K562 (cell line): Measurements from ENCODE around the gene ZNF502. TPM values are rescaled to one million over a fixed set of nuclear protein-coding genes. Genes with fewer than 3 reads are reported as not detected.
A peak's percentile ranks its signal among the peaks of the same experiment; 100 is the strongest.

Experiments used
- ELF2 ChIP-seq: fragments of 250-450 bp; sonication (Bioruptor Pico); IDR thresholded peaks from 2 replicates; pipeline ENCODE4 v1.5.0; 2021; ENCODE audit warnings: mild to moderate bottlenecking
- HDAC6 ChIP-seq: IDR thresholded peaks from 2 replicates; pipeline ENCODE4 v1.6.1; 2012; ENCODE audit warnings: low read depth, mild to moderate bottlenecking, control low read depth, inconsistent platforms, low read length, moderate library complexity
- HNRNPLL ChIP-seq: fragments of 200-400 bp; formaldehyde crosslinking; IDR thresholded peaks from 2 replicates; pipeline ENCODE4 v1.6.1; 2017; ENCODE audit warnings: low read length, low read depth, mild to moderate bottlenecking; ENCODE audit not compliant: poor library complexity, severe bottlenecking
- MAZ ChIP-seq, 2 experiments: fragments of 450-650 bp in 1 of 2; sonication (generic) in 1 of 2; formaldehyde crosslinking; IDR thresholded peaks in 1 of 2; conservative IDR thresholded peaks in 1 of 2; 2 replicates each; pipeline versions ENCODE4 v1.4.0 to v1.5.0; 2020; ENCODE audit warnings: mild to moderate bottlenecking in 1 of 2, missing genetic modification reagents in 1 of 2
- PPARD ChIP-seq: fragments of 250-450 bp; sonication (Bioruptor Pico); IDR thresholded peaks from 2 replicates; pipeline ENCODE4 v1.8.0; 2022; ENCODE audit warnings: inconsistent platforms, mild to moderate bottlenecking, moderate library complexity
- RBM34 ChIP-seq: fragments of 200-400 bp; formaldehyde crosslinking; IDR thresholded peaks from 2 replicates; pipeline ENCODE4 v1.6.1; 2018; ENCODE audit warnings: low read length, borderline replicate concordance; ENCODE audit not compliant: insufficient read depth
- RFX1 ChIP-seq: fragments of 450-650 bp; IDR thresholded peaks from 2 replicates; pipeline ENCODE4 v1.6.1; 2016; ENCODE audit warnings: mild to moderate bottlenecking, moderate library complexity
- SP2 ChIP-seq: IDR thresholded peaks from 2 replicates; pipeline ENCODE4 v1.6.1; 2011; ENCODE audit warnings: mild to moderate bottlenecking, low read depth, low read length, moderate library complexity; ENCODE audit not compliant: poor library complexity, severe bottlenecking; ENCODE audit errors: extremely low read depth
- SRSF1 ChIP-seq: fragments of 200-400 bp; formaldehyde crosslinking; IDR thresholded peaks from 2 replicates; pipeline ENCODE4 v1.6.1; 2017; ENCODE audit warnings: mild to moderate bottlenecking, low read depth, low read length, moderate library complexity
- TOE1 ChIP-seq, 2 experiments: fragments of 450-650 bp in 1 of 2; sonication (generic) in 1 of 2; formaldehyde crosslinking in 1 of 2; IDR thresholded peaks; 2 replicates each; pipeline versions ENCODE4 v1.7.1 to v1.8.0; 2016 to 2022; ENCODE audit warnings: borderline replicate concordance in 2 of 2, mild to moderate bottlenecking in 2 of 2, antibody characterized with exemption in 1 of 2, inconsistent platforms in 1 of 2, low read depth in 1 of 2, missing genetic modification reagents in 1 of 2, moderate library complexity in 1 of 2
- ZBTB33 ChIP-seq: sonication (generic); formaldehyde crosslinking; IDR thresholded peaks from 2 replicates; pipeline ENCODE4 v1.8.1; 2023; ENCODE audit warnings: mild to moderate bottlenecking, missing genetic modification reagents
- ZNF197 ChIP-seq: fragments of 200-800 bp; sonication (Bioruptor generic); IDR thresholded peaks from 2 replicates; pipeline ENCODE4 v1.6.1; 2016; ENCODE audit warnings: low read depth, missing genetic modification characterization, missing compliant biosample characterization
- ZNF778 ChIP-seq: fragments of 450-650 bp; formaldehyde crosslinking; IDR thresholded peaks from 2 replicates; pipeline ENCODE4 v1.4.0; 2020; ENCODE audit warnings: mild to moderate bottlenecking, moderate library complexity
- polyA plus RNA-seq, 8 experiments: library from polyadenylated mRNA; depleted of rRNA in 4 of 8; stranded (reverse) in 5 of 8; unstranded in 3 of 8; fragments of >200 nt; fragmentation: Nextera tagmentation in 2 of 8; fragmentation: Illumina TruSeq in 1 of 8; extraction: Ambion mirVana in 2 of 8; extraction: Trizol in 1 of 8; gene quantifications; 2 replicates each; pipeline versions ENCODE4 v1.2.1 to v1.2.3, GENCODE V29; 2011 to 2014; ENCODE audit warnings: inconsistent platforms in 1 of 8, missing spikeins in 1 of 8
- total RNA-seq, 7 experiments: library from RNA; depleted of rRNA in 6 of 7; stranded (reverse); fragments of >200 nt in 6 of 7; fragmentation: Illumina TruSeq in 2 of 7; extraction: Trizol in 2 of 7; gene quantifications; 2 replicates each; pipeline versions ENCODE4 v1.2.1 to v1.2.3, GENCODE V29; 2011 to 2021; ENCODE audit warnings: low replicate concordance in 1 of 7
- TF ChIP-seq, protein P1 (sequence below): fragments of 150-350 bp; conservative IDR thresholded peaks from 2 replicates; pipeline ENCODE4 v1.6.1; 2014; ENCODE audit warnings: low read length
- TF ChIP-seq, protein P2 (sequence below): fragments of 450-650 bp; IDR thresholded peaks from 2 replicates; pipeline ENCODE4 v1.6.1; 2016
- TF ChIP-seq, protein P3 (sequence below), 2 experiments: fragments of 450-650 bp; IDR thresholded peaks; 2 replicates each; pipeline ENCODE4 v1.6.1; 2018; ENCODE audit warnings: mild to moderate bottlenecking in 2 of 2, low read depth in 1 of 2; ENCODE audit not compliant: partially characterized antibody in 2 of 2

Gene ZNF502
- total and polyA plus RNA-seq, 9 of the 15 experiments (the other 6 are each of a cell fraction or from before 2014, with no cell fraction given): 0.38 to 0.98 (median 0.67) TPM

DNA sequence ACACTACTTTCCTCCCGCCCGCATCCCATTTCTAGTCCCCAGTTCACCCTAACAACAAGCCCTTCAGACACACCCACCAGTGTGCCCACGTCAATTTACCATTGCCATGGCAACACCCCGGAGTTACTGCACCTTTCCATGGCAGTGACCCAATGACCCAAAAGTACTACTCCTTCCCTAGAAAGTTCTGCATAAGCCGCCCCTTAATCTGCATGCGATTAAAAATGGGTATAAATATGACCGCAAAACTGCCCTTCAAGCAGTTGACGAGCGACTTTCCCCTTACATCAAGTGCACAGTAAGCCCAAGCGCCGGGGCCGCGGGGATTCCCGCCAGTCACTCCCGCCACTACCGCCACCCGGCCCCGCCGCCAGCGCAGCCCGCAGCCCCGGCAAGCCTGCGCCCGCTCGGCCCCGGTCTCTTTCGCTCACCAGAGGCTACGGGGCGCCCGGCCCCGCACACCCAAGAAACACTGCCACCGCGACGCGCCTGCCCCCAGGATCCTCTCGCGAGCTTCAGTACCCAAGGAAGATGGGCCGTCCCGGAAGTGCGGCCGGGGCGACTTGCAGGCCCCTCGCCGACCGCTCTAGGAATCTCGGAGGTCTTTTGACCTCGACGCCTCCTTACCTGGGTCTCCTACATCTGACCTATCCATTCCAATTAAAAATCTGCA, 27.2 kb upstream of the ZNF502 start (continued):
- TF ChIP-seq ZBTB33: peak; percentile 54; the same call in 1 of the 2 replicates
- TF ChIP-seq TOE1 (IDR thresholded peaks at IDR 0.05; ENCODE audit: borderline replicate concordance): no peak
- TF ChIP-seq TOE1 (CRISPR knock-in tag; IDR thresholded peaks at IDR 0.05; ENCODE audit: borderline replicate concordance, low read depth): no peak
- TF ChIP-seq RFX1: peak; percentile 83
- 0 out of 2 replicates have a peak, but pooled peaks have one; percentile 35 for TF ChIP-seq ELF2
- no peak for TF ChIP-seq ZNF778 (CRISPR knock-in tag)
- no peak for TF ChIP-seq SRSF1
- no peak for TF ChIP-seq RBM34
- no peak for TF ChIP-seq PPARD (CRISPR knock-in tag)
- TF ChIP-seq ZNF197 (CRISPR knock-in tag): no peak
- TF ChIP-seq, protein P1, sequence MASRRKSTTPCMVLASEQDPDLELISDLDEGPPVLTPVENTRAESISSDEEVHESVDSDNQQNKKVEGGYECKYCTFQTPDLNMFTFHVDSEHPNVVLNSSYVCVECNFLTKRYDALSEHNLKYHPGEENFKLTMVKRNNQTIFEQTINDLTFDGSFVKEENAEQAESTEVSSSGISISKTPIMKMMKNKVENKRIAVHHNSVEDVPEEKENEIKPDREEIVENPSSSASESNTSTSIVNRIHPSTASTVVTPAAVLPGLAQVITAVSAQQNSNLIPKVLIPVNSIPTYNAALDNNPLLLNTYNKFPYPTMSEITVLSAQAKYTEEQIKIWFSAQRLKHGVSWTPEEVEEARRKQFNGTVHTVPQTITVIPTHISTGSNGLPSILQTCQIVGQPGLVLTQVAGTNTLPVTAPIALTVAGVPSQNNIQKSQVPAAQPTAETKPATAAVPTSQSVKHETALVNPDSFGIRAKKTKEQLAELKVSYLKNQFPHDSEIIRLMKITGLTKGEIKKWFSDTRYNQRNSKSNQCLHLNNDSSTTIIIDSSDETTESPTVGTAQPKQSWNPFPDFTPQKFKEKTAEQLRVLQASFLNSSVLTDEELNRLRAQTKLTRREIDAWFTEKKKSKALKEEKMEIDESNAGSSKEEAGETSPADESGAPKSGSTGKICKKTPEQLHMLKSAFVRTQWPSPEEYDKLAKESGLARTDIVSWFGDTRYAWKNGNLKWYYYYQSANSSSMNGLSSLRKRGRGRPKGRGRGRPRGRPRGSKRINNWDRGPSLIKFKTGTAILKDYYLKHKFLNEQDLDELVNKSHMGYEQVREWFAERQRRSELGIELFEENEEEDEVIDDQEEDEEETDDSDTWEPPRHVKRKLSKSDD: no peak
- TF ChIP-seq, protein P2, sequence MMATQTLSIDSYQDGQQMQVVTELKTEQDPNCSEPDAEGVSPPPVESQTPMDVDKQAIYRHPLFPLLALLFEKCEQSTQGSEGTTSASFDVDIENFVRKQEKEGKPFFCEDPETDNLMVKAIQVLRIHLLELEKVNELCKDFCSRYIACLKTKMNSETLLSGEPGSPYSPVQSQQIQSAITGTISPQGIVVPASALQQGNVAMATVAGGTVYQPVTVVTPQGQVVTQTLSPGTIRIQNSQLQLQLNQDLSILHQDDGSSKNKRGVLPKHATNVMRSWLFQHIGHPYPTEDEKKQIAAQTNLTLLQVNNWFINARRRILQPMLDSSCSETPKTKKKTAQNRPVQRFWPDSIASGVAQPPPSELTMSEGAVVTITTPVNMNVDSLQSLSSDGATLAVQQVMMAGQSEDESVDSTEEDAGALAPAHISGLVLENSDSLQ: peak; percentile 69
- TF ChIP-seq, protein P3, sequence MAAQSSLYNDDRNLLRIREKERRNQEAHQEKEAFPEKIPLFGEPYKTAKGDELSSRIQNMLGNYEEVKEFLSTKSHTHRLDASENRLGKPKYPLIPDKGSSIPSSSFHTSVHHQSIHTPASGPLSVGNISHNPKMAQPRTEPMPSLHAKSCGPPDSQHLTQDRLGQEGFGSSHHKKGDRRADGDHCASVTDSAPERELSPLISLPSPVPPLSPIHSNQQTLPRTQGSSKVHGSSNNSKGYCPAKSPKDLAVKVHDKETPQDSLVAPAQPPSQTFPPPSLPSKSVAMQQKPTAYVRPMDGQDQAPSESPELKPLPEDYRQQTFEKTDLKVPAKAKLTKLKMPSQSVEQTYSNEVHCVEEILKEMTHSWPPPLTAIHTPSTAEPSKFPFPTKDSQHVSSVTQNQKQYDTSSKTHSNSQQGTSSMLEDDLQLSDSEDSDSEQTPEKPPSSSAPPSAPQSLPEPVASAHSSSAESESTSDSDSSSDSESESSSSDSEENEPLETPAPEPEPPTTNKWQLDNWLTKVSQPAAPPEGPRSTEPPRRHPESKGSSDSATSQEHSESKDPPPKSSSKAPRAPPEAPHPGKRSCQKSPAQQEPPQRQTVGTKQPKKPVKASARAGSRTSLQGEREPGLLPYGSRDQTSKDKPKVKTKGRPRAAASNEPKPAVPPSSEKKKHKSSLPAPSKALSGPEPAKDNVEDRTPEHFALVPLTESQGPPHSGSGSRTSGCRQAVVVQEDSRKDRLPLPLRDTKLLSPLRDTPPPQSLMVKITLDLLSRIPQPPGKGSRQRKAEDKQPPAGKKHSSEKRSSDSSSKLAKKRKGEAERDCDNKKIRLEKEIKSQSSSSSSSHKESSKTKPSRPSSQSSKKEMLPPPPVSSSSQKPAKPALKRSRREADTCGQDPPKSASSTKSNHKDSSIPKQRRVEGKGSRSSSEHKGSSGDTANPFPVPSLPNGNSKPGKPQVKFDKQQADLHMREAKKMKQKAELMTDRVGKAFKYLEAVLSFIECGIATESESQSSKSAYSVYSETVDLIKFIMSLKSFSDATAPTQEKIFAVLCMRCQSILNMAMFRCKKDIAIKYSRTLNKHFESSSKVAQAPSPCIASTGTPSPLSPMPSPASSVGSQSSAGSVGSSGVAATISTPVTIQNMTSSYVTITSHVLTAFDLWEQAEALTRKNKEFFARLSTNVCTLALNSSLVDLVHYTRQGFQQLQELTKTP (IDR thresholded peaks at IDR 0.05; ENCODE audit: low read depth in 1 of 2, partially characterized antibody in 2 of 2): no peak
- no peak for TF ChIP-seq HDAC6
- peak; percentile 80 for TF ChIP-seq SP2
- peak; percentile 26 for TF ChIP-seq HNRNPLL
- TF ChIP-seq MAZ (CRISPR knock-in tag; conservative IDR thresholded peaks at IDR 0.05 in 1 of 2, IDR thresholded peaks at IDR 0.05 in 1 of 2): peak in 1 of 2 experiments; percentile 67; a peak in 2 of 4 replicates
